HEK293T (cell line): ENCODE measurements around the gene EIF2B5.
A peak's percentile ranks its signal among the peaks of the same experiment; 100 is the strongest.

Source experiments
- CTCF ChIA-PET: fragments of 350-600 bp; formaldehyde crosslinking; extraction: SDS; loops from one replicate; lab custom pipeline; 2021; ENCODE audit warnings: antibody characterized with exemption, inconsistent platforms; lab: Yijun Ruan, JAX
- POLR2A ChIA-PET: fragments of 350-600 bp; formaldehyde crosslinking; extraction: SDS; loops from one replicate; lab custom pipeline; 2020; ENCODE audit warnings: antibody characterized with exemption, inconsistent platforms; lab: Yijun Ruan, JAX
- DNase-seq: peaks from one replicate; pipeline ENCODE4 v3.0.0; 2012; ENCODE audit warnings: mixed read lengths; ENCODE audit errors: extremely low spot score
- ARNT ChIP-seq: fragments of 450-650 bp; IDR thresholded peaks from 2 replicates; pipeline ENCODE4 v1.6.1; 2017; ENCODE audit warnings: mild to moderate bottlenecking
- BHLHE40 ChIP-seq: fragments of 450-650 bp; IDR thresholded peaks from 2 replicates; pipeline ENCODE4 v1.6.1; 2016; ENCODE audit warnings: mild to moderate bottlenecking, moderate library complexity, borderline replicate concordance
- CTBP1 ChIP-seq: fragments of 450-650 bp; IDR thresholded peaks from 2 replicates; pipeline ENCODE4 v1.6.1; 2016; ENCODE audit warnings: borderline replicate concordance
- ELF4 ChIP-seq: fragments of 450-650 bp; IDR thresholded peaks from 2 replicates; pipeline ENCODE4 v1.6.1; 2017; ENCODE audit warnings: antibody characterized with exemption
- FOXA1 ChIP-seq: fragments of 450-650 bp; IDR thresholded peaks from 2 replicates; pipeline ENCODE4 v1.6.1; 2016; ENCODE audit warnings: mild to moderate bottlenecking
- FOXK2 ChIP-seq: fragments of 450-650 bp; IDR thresholded peaks from 2 replicates; pipeline ENCODE4 v1.6.1; 2016; ENCODE audit warnings: mild to moderate bottlenecking
- FOXM1 ChIP-seq: fragments of 450-650 bp; IDR thresholded peaks from 2 replicates; pipeline ENCODE4 v1.6.1; 2017; ENCODE audit warnings: mild to moderate bottlenecking, borderline replicate concordance
- HDGF ChIP-seq: fragments of 450-650 bp; IDR thresholded peaks from 2 replicates; pipeline ENCODE4 v1.6.1; 2017; ENCODE audit warnings: antibody characterized with exemption, borderline replicate concordance
- L3MBTL2 ChIP-seq: fragments of 450-650 bp; conservative IDR thresholded peaks from 2 replicates; pipeline ENCODE4 v1.6.1; 2016; ENCODE audit warnings: mild to moderate bottlenecking
- LEF1 ChIP-seq: fragments of 450-650 bp; IDR thresholded peaks from 2 replicates; pipeline ENCODE4 v1.6.1; 2017; ENCODE audit warnings: mild to moderate bottlenecking, borderline replicate concordance
- NFRKB ChIP-seq: fragments of 450-650 bp; IDR thresholded peaks from 2 replicates; pipeline ENCODE4 v1.6.1; 2016; ENCODE audit warnings: mild to moderate bottlenecking, moderate library complexity
- PKNOX1 ChIP-seq: fragments of 450-650 bp; IDR thresholded peaks from 2 replicates; pipeline ENCODE4 v1.6.1; 2016
- SP1 ChIP-seq: fragments of 450-650 bp; IDR thresholded peaks from 2 replicates; pipeline ENCODE4 v1.6.1; 2017
- SUZ12 ChIP-seq: fragments of 450-650 bp; IDR thresholded peaks from 2 replicates; pipeline ENCODE4 v1.6.1; 2016; ENCODE audit warnings: mild to moderate bottlenecking
- TARDBP ChIP-seq: fragments of 450-650 bp; IDR thresholded peaks from 2 replicates; pipeline ENCODE4 v1.6.1; 2016
- ZNF384 ChIP-seq: fragments of 450-650 bp; IDR thresholded peaks from 2 replicates; pipeline ENCODE4 v1.6.1; 2016

Gene EIF2B5

GRCh38 chr3:184132945-184133344, 2.2 kb upstream of the EIF2B5 start:
- no peak for TF ChIP-seq SUZ12
- no peak for TF ChIP-seq SP1
- no peak for TF ChIP-seq ARNT
- no peak for TF ChIP-seq LEF1
- TF ChIP-seq TARDBP: no peak
- no peak for TF ChIP-seq ZNF384
- TF ChIP-seq PKNOX1: no peak
- no peak for TF ChIP-seq NFRKB
- TF ChIP-seq HDGF: no peak
- TF ChIP-seq ELF4: no peak
- TF ChIP-seq BHLHE40: no peak
- no peak for TF ChIP-seq FOXA1
- no peak for TF ChIP-seq FOXK2
- TF ChIP-seq L3MBTL2: no peak
- no peak for TF ChIP-seq FOXM1
- TF ChIP-seq CTBP1: no peak
- POLR2A ChIA-PET: no interaction called here
- DNase-seq: no peak
- CTCF ChIA-PET: interaction anchor here (0.7 kb wide), 1 partner anchor 161 kb away, joined by 3 read pairs; no protein-coding TSS in a partner anchor

- POLR2A ChIA-PET: interaction anchor here (0.7 to 1.9 kb wide), 16 partner anchors 11 to 236 kb away, joined by 3 to 15 read pairs (median 3); partner anchors contain the start of gene DVL3
- DNase-seq: peak; percentile 69
- no peak for TF ChIP-seq ELF4
- TF ChIP-seq SUZ12: no peak
- no peak for TF ChIP-seq FOXK2
- no peak for TF ChIP-seq SP1
- TF ChIP-seq L3MBTL2: peak; percentile 96
- no peak for TF ChIP-seq CTBP1
- CTCF ChIA-PET: interaction anchor here (0.7 kb wide), 1 partner anchor 160 kb away, joined by 3 read pairs; no protein-coding TSS in a partner anchor
These were observed 1.1 kb upstream of the EIF2B5 start for GRCh38 chr3:184133840-184134745.

GRCh38 chr3:184134746-184135148, 411 bp upstream of the EIF2B5 start:
- ChIA-PET POLR2A (interaction anchor here (0.7 to 1.9 kb wide), 14 partner anchors 10 to 125 kb away, joined by 3 to 15 read pairs (median 3); partner anchors contain the start of genes AP2M1 and DVL3), CTCF (no interaction called here)
- no peak for TF ChIP-seq ARNT
- TF ChIP-seq NFRKB: no peak
- no peak for TF ChIP-seq SUZ12
- TF ChIP-seq HDGF: no peak
- no peak for TF ChIP-seq BHLHE40
- TF ChIP-seq FOXK2: no peak
- TF ChIP-seq ZNF384: no peak
- no peak for TF ChIP-seq FOXM1
- TF ChIP-seq CTBP1: no peak
- TF ChIP-seq L3MBTL2: no peak
- no peak for DNase-seq

- CTCF ChIA-PET: no interaction called here
- TF ChIP-seq FOXA1 (no peak), LEF1 (no peak), SP1 (no peak), CTBP1 (no peak), HDGF (no peak), NFRKB (no peak), ZNF384 (no peak), ARNT (no peak), L3MBTL2 (no peak), PKNOX1 (no peak), TARDBP (no peak)
- DNase-seq: no peak
- POLR2A ChIA-PET: interaction anchor here (0.7 to 1.2 kb wide), 2 partner anchors 11 to 115 kb away, joined by 3 read pairs; no protein-coding TSS in a partner anchor
These were observed 728 bp downstream of the EIF2B5 start for GRCh38 chr3:184135911-184136260.

GRCh38 chr3:184140436-184140835, 5.3 kb downstream of the EIF2B5 start:
- POLR2A ChIA-PET: no interaction called here
- no peak for DNase-seq
- CTCF ChIA-PET: no interaction called here
- no peak for TF ChIP-seq SUZ12
- no peak for TF ChIP-seq L3MBTL2
- no peak for TF ChIP-seq TARDBP
- TF ChIP-seq BHLHE40: no peak
- TF ChIP-seq FOXK2: no peak
- TF ChIP-seq ELF4: no peak
- no peak for TF ChIP-seq PKNOX1
- TF ChIP-seq FOXA1: no peak
- no peak for TF ChIP-seq SP1
- no peak for TF ChIP-seq LEF1
- TF ChIP-seq CTBP1: no peak
- no peak for TF ChIP-seq FOXM1
- TF ChIP-seq ARNT: no peak

- ChIA-PET POLR2A (no interaction called here), CTCF (no interaction called here)
- no peak for DNase-seq
- no peak for TF ChIP-seq TARDBP
- TF ChIP-seq CTBP1: no peak
- no peak for TF ChIP-seq ARNT
- TF ChIP-seq ELF4: no peak
- no peak for TF ChIP-seq SUZ12
- no peak for TF ChIP-seq NFRKB
- TF ChIP-seq ZNF384: no peak
- TF ChIP-seq BHLHE40: no peak
- no peak for TF ChIP-seq FOXA1
- no peak for TF ChIP-seq L3MBTL2
- TF ChIP-seq FOXK2: no peak
- TF ChIP-seq PKNOX1: no peak
- TF ChIP-seq LEF1: no peak
- TF ChIP-seq HDGF: no peak
- no peak for TF ChIP-seq SP1
- TF ChIP-seq FOXM1: no peak
These were observed 7.0 kb downstream of the EIF2B5 start for GRCh38 chr3:184142199-184142598.
